HG02938 (cell line): ENCODE results near the gene ZNF282.
"Not testable (repeated sequence)": the region's sequence is repeated elsewhere in the genome, so short reads cannot be mapped to it uniquely, and the experiment has no call there.

ENCODE experiments used
- ATAC-seq: cut with Tn5 transposase; IDR thresholded peaks from one replicate; pipeline ENCODE4 v1.9.1; 2021; ENCODE audit warnings: mild to moderate bottlenecking, moderate library complexity; ENCODE audit not compliant: unreplicated experiment

The ZNF282 gene

DNA sequence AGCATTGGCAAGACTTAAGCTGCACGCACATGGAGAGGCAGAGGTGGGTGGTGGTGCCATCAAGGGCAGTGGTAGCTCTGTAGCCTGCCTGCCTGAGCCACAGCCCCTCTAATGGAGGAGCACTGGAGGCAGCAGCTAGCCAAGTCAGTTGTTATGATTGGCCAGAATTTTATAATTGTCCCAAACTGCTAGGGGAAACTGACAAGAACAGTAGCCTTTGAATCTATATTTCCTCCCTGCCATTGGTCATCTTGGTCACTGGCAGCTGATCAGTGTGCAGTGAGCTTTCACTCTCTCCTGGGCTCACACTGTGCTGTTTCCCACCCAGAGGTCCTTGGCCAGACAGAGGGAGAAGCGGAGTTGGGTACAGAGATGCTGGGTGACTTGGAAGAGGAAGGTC lies 57.0 kb downstream of the ZNF282 start:
- ATAC-seq: no peak

DNA sequence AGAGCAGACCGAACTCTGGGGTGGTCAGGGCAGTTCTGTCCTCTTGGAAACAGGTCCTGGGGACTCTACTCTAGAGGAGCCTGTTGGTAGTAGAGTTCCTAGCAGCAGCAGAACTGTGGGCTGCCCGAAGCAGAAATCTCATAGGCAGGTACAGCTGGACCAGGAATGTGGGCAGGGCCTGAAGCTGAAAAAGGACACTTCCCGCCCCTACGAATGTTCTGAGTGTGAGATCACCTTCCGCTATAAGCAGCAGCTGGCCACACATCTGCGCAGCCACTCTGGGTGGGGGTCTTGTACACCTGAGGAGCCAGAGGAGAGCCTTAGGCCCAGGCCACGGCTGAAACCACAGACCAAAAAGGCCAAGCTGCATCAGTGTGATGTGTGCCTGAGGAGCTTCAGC lies 58.3 kb downstream of the ZNF282 start:
- ATAC-seq: no peak

DNA sequence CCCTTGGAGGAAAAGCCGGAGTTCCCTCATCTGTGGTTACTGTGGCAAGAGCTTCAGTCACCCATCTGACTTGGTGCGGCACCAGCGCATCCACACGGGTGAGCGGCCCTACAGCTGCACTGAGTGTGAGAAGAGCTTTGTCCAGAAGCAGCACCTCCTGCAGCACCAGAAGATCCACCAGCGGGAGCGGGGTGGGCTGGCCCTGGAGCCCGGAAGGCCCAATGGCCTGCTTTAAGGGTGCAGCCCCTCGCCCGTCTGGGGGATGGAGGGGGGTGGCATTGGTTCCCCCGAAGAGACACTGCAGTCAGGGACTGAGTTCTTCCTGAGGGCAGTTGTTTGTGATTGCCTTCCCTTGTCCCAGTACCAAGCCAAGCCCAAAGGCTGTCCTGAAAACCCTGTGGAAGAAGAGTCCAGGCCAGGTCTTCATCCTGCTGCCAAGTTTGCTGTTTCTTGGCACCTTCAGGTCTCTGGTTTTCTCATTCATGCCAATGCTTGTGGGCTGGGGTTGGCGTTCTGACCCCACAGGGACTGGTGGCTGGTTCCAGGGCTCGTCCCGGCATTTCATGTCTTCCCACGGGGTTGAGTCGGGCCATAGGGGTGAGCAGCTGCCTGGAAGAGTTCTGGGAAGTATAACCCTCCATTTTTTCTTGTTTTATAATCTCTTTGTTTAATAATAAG lies 59.0 kb downstream of the ZNF282 start:
- ATAC-seq: no peak

DNA sequence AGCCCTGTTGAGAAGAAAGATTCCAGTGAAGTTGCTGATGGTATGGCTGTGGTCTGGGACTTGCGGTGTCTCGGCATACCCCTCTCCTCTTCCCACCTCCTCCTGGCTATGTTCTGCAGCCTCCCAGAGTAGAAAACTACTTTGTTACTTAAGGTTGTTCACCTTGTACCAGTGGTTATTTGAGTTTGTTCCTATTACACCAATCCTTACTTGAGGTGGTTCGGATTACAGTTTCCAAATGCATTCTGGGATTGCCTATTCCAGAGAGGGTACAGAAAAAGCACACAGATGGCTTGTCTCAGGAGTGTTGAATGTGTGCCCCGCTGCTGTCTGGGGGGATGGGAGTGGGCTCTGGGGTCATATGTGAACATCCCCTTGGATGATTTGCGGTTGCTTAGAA lies 59.8 kb downstream of the ZNF282 start:
- no peak for ATAC-seq

DNA sequence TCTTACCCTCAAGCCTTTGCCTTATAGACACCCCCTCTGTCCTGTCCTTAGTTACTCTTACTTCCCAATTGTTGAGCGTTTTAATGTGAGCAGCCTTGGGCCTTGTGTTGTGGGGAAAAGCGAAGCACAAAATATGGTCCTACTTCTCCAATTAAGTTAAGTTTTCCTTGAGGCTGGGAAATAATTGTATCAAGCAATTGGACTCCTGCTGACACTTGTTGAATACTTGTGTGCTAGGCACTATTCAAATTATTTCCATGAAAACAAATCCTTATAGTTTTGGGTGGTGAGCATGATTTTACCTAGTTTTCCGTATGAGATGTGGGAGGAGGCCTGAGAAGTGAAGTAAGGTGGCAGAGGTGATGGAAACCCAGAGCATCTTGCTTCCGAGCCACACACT lies 61.2 kb downstream of the ZNF282 start:
- ATAC-seq: no peak

DNA sequence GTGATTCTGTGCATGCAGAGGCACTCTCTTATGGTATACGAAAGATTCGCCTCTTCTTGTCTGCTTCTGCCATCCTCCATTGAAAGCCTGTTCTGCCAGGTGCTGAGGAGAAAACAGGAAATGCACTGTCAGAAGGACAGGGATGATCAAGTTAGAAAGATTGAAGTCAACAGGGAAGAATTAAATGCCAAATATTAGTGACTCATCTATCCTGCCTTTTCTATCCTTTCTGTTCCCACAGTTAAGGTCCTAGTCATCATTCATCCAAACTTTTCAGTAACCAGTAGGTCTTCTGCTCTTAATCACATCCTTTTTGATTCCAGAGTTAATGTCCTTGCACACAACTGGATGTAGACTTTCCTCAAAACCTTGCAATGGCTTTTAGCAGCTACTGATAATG lies 61.8 kb downstream of the ZNF282 start:
- ATAC-seq: no peak

DNA sequence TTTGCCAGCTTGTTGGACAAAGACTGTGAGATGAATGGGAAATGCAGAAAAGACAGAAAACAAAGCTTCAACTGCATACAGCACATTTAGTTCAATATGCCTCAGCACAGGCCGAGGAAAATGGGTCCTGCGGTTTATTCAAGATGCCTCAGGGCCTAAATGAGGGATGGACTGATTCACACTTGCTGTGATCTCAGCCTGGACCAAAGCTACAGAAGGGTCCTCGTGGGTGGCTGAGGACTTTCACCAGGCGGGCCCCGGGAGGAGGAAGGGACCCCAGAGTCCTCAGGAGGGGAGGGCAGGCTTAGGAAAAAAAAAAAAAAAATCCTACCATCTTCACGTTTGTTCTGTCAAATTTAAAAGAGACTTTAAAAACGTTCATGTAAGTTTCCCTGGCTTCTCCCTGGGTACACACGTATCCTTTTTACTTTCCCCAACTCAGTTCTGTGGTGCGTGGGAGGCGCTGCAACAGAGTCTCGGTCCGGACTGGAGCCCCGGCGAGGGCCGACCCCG lies 66.0 kb downstream of the ZNF282 start:
- peak; percentile 7 for ATAC-seq

DNA sequence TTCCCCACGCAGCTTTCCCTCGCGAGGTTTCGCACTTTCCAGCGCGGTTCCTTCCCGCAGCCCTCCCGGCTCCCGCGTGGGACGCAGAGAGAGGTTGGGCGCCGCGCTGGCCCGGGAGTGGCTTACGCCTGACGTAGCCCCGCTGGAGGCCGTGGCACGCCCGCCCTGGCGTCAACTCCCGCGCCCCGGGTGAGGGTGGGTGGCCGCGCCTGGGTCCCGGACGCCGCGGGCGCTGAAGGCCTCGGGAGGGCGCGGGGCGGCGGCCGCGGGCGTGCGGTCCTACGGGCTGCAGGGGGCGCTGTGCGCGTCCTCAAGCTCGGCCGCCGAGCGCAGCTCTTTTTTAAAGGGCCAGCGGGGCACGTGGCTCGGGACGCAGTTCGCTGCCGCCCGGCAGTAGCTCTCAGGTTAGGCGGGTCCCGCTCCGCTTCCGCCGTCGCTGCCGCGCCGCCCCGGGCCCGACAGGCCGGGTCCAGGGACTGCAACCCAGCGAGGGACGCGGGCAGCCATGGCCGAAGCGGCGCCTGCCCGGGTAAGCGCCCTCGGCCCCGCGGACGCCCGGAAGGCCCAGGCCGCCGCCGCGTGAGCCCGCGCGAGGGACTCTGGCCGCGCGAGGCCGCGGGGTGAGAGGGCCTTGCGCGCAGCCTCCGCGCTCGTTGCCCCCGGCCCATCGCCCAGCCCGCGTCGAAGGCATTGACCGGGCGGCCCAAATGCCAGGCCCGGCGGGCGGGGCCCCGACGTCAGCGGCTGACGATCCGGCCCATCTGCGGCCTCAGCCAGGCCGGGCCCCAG lies 66.7 kb downstream of the ZNF282 start, which contains the start of gene ZNF783:
TSS of gene ZNF783 (plus strand) at position 368 of the 789 bp plus-strand sequence. CDS start at position 506, 138 bp downstream.
- ATAC-seq: peak; percentile 80

DNA sequence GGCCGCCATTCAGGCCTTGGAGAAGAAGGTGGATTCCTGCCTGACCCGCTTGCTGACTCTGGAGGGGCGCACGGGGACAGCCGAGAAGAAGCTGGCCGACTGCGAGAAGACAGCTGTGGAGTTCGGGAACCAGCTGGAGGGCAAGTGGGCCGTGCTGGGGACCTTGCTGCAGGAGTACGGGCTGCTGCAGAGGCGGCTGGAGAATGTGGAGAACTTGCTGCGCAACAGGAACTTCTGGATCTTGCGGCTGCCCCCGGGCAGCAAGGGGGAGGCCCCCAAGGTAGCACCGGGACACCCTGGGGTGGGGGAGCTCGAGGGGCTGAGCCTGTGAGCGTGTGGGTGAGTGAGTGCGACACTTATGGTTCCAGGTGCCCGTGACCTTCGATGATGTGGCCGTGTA lies 71.1 kb downstream of the ZNF282 start:
- no peak for ATAC-seq

DNA sequence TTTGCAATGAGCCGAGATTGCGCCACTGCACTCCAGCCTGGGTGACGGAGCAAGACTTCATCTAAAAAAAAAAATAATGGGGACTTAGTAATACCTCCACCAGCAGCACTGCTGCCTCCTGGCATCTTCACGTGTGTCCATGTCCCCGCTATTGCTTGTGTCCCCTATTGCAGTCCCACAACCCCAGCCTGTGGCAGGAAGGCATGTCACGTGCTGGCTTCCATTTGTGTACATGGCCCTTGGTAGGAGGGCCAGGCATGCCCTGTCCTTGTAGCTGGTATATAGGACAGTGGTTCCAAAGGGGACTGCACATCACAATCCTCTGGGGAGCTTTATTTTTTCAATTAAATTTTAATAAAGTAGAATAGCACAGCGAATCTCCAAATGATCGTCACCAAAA lies 72.4 kb downstream of the ZNF282 start:
- no peak for ATAC-seq

DNA sequence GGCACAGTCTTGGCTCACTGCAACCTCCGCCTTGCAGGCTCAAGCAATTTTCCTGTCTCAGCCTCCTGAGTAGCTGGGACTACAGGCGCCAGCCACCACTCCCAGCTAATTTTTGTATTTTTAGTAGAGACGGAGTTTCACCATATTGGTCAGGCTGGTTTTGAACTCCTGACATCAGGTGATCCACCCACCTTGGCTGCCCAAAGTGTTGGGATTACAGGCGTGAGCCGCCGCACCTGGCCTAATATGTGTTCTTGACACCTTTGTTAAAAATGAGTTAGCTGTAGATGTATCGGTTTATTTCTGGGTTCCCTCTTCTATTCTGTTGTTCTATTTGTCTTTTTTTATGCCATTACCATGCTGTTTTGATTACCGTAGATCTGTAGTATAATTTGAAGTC lies 79.1 kb downstream of the ZNF282 start:
- ATAC-seq: not testable (repeated sequence)
